NCI-H526 treated with DMSO at 0.1 percent for 48 hours (cell line): ENCODE measurements around the gene RAB5B.
"Not testable (repeated sequence)": the region's sequence is repeated elsewhere in the genome, so short reads cannot be mapped to it uniquely, and the experiment has no call there.

Source experiments
- DNase-seq: peaks from one replicate; lab custom pipeline; 2025; lab: John Stamatoyannopoulos, UW

Gene RAB5B

GRCh38 chr12:55984861-55985260 lies 11.0 kb downstream of the RAB5B start:
- no peak for DNase-seq

- no peak for DNase-seq
These were observed 11.5 kb downstream of the RAB5B start for GRCh38 chr12:55985341-55985740.

GRCh38 chr12:55985976-55986375 lies 12.1 kb downstream of the RAB5B start:
- not testable (repeated sequence) for DNase-seq

GRCh38 chr12:55991110-55991509 lies 17.2 kb downstream of the RAB5B start:
- DNase-seq, result no peak

- no peak for DNase-seq
These were observed 19.5 kb downstream of the RAB5B start for GRCh38 chr12:55993230-55993853.

GRCh38 chr12:55995366-55995765 lies 21.5 kb downstream of the RAB5B start:
- DNase-seq, result no peak

- peak; percentile 32 for DNase-seq
These were observed 22.4 kb downstream of the RAB5B start for GRCh38 chr12:55996201-55996714.

- peak; percentile 82 for DNase-seq
These were observed 23.0 kb downstream of the RAB5B start, which contains the start of gene SUOX for GRCh38 chr12:55996715-55997534. Gene SUOX (plus strand): TSS chr12:55997276. CDS start chr12:56002222, 4,946 bp downstream.

- peak; percentile 22 for DNase-seq
These were observed 23.6 kb downstream of the RAB5B start for GRCh38 chr12:55997535-55997859.

GRCh38 chr12:55999522-55999921 lies 25.6 kb downstream of the RAB5B start:
- DNase-seq, result not testable (repeated sequence)

GRCh38 chr12:55999999-56000540 lies 26.2 kb downstream of the RAB5B start:
- DNase-seq, result not testable (repeated sequence)

GRCh38 chr12:56001487-56002100 lies 27.7 kb downstream of the RAB5B start:
- DNase-seq, result no peak

GRCh38 chr12:56003376-56003775 lies 29.5 kb downstream of the RAB5B start:
- DNase-seq, result not testable (repeated sequence)

GRCh38 chr12:56004211-56004610 lies 30.3 kb downstream of the RAB5B start:
- no peak for DNase-seq

GRCh38 chr12:56007564-56008559 lies 34.0 kb downstream of the RAB5B start:
- no peak for DNase-seq

- no peak for DNase-seq
These were observed 36.3 kb downstream of the RAB5B start for GRCh38 chr12:56010111-56010570.

GRCh38 chr12:56011509-56012090 lies 37.7 kb downstream of the RAB5B start:
- DNase-seq, result no peak

- no peak for DNase-seq
These were observed 39.6 kb downstream of the RAB5B start for GRCh38 chr12:56013482-56013881.

- DNase-seq, result no peak
These were observed 40.3 kb downstream of the RAB5B start for GRCh38 chr12:56014205-56014604.

- no peak for DNase-seq
These were observed 43.3 kb downstream of the RAB5B start for GRCh38 chr12:56017181-56017580.

- no peak for DNase-seq
These were observed 44.5 kb downstream of the RAB5B start for GRCh38 chr12:56018356-56018755.
